ENCODE results near the gene MDC1. TPM values are rescaled to one million over a fixed set of nuclear protein-coding genes. Genes with fewer than 3 reads are reported as not detected.

MDC1 gene
- 14.7 to 21.2 TPM (median 17.8 TPM) in 5 replicates for total RNA-seq (2022; extraction: Qiagen RNA extraction; ENCODE audit: low read depth)

DNA sequence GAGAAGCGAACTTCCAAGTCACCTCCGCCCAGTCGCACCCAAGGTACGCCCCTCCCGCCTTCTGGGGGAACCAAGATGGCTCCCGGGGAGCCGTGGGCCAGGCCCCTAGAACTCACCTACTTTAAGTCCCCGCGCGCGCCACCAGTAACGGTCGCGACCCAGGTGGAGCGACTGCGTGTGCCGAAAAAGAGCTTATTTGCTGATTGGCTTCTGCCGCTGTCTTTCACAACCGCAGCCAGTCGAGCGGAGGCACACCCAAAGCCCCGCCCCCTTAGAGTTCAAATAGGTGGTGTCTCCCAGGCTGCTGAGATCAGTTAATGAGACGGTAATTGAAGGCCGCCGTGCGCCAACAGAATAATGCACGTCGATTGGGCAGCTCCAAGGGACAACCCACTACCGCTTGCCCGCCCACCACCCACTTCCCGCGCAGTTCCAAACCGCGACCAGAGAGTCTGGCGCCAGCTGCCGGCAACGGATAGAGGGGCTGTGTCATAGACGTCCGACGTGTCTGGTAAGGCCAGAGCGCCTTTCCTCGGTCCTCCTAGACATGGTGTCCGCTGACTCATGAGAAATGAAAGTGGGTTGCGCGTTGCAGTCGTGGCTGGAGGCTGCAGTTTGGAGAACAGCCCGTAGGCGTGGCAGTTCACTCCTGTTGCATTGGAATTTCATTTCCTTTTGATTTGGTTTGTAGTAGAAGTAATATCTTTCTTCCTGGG, at the start of gene MDC1:
MDC1 (minus strand) TSS at position 153 of the 716 bp plus-strand sequence. CDS start 2,106 bp downstream, outside the sequence.

DNA sequence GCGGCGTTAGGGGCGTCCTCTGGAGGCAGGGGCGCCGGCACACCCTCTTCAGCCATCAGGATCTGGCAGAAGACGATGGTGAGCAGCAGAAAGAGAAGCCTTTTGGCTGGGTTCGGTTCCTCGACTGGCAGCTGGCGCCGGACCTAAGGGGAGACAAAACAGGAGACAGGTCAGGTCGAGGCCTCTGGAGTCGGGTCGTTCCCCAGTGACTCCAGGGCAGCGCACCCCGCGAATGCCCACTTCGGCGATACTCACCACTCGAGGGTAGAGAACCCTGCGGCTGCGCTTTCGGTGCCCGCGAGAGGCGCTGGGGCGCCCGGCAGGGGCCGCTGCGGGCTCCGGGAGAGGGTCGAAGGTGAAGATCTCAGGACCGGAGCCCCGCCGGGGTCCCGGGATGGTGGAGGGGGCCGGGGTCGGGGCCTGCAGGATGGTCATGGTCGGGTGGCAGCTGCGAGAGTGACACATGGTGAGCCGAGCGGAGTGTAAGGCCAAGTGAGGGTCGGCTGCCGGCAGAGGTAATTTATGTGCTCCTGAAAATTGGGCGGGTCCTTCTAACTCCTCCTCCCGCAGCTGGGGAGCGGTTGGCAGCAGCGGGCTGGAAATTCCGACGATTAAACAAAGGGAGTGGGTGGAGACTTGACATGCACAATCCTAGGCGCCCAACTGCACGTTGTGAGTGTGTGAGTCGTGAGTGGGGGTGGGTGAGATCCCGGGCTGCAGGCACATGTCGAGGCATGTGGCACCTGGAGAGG, 27.1 kb upstream of the MDC1 start, which contains the start of gene IER3:
IER3 (minus strand) TSS at position 494 of the 752 bp plus-strand sequence; CDS start at position 465, 29 bp downstream.

GRCh38 chr6:30742316-30743098, 25.4 kb upstream of the MDC1 start, which contains the start of gene FLOT1:
Gene FLOT1 (minus strand): TSS chr6:30742687. CDS start chr6:30742189, 498 bp downstream.

GRCh38 chr6:30719791-30720737, 3.0 kb upstream of the MDC1 start, which contains the start of gene TUBB:
Gene TUBB (plus strand): TSS chr6:30720352. CDS start chr6:30720507, 155 bp downstream.

GRCh38 chr6:30690403-30691207, 26.5 kb downstream of the MDC1 start, which contains the start of gene NRM:
Gene NRM (minus strand): TSS chr6:30690984. CDS start chr6:30690974, 10 bp downstream.

GRCh38 chr6:30686009-30686907, 30.8 kb downstream of the MDC1 start, which contains the start of gene PPP1R18:
Gene PPP1R18 (minus strand): TSS chr6:30686645. CDS start chr6:30686018, 627 bp downstream.

DNA sequence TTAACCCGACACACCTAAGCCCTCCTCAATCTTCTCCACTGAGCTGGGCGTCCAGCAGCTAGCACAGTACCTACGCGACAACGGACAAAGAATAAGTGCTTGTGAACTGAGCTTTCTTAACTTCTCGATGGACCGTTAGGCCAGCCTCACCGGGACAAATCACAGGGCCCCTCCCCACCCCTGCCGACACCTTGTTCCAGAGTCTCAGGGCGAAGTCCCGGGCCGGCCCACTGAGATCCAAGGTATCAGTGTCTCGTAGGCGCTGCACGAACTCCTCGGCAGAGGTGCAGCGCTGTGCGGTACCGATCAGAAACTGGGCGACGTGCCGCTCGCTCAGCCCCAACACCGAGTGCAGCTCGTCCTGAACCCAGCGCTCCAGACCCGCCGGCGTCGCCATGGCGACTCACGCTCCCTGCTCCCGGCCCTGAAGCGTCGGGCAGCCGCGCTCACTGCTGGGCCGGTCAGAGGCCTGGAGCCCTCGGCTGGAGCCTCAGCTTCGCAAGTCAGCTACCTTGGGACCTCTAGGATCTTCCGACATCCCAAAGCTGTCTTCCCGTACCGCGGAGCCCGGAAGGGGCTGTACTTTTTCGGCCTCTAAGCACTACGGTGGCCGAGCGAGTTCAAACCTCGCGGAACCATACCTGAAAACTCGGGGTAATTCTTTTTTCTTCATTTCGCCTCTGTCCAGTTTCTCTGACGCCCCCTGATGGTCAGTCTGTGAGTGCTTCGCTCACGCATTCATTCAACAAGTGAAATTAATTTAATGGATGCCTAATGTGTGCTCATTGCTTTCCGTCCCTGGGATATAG, 44.4 kb downstream of the MDC1 start, which contains the start of gene DHX16:
DHX16 (minus strand) TSS at position 562 of the 809 bp plus-strand sequence; CDS start at position 397, 165 bp downstream.

Other genes with a start within 250 kb of the MDC1 start
- gene HLA-E, start 227.8 kb downstream of the MDC1 start, total RNA-seq (2022; extraction: Qiagen RNA extraction; ENCODE audit: low read depth): 51.9 to 68.3 TPM (median 60.7 TPM) in 5 replicates
- 30.0 to 38.2 TPM (median 31.9 TPM) in 5 replicates for gene GNL1, start 160.8 kb downstream of the MDC1 start, total RNA-seq (2022; extraction: Qiagen RNA extraction; ENCODE audit: low read depth)
- 13.3 to 18.1 TPM (median 15.4 TPM) in 5 replicates for gene PRR3, start 160.0 kb downstream of the MDC1 start, total RNA-seq (2022; extraction: Qiagen RNA extraction; ENCODE audit: low read depth)
- 49.4 to 64.4 TPM (median 55.7 TPM) in 5 replicates for gene ABCF1, start 145.8 kb downstream of the MDC1 start, total RNA-seq (2022; extraction: Qiagen RNA extraction; ENCODE audit: low read depth)
- 23.2 to 50.8 TPM (median 32.0 TPM) in 5 replicates for gene PPP1R10, start 100.0 kb downstream of the MDC1 start, total RNA-seq (2022; extraction: Qiagen RNA extraction; ENCODE audit: low read depth)
- gene MRPS18B, start 99.4 kb downstream of the MDC1 start, total RNA-seq (2022; extraction: Qiagen RNA extraction; ENCODE audit: low read depth): 69.2 to 93.2 TPM (median 71.7 TPM) in 5 replicates
- gene ATAT1, start 90.4 kb downstream of the MDC1 start, total RNA-seq (2022; extraction: Qiagen RNA extraction; ENCODE audit: low read depth): 5.2 to 6.5 TPM (median 5.7 TPM) in 5 replicates
- 9.4 to 15.4 TPM (median 13.7 TPM) in 5 replicates for gene C6orf136, start 70.1 kb downstream of the MDC1 start, total RNA-seq (2022; extraction: Qiagen RNA extraction; ENCODE audit: low read depth)
- 28.5 to 31.7 TPM (median 30.4 TPM) in 5 replicates for gene DHX16, start 44.3 kb downstream of the MDC1 start, total RNA-seq (2022; extraction: Qiagen RNA extraction; ENCODE audit: low read depth)
- 40.2 to 47.9 TPM (median 43.5 TPM) in 5 replicates for gene PPP1R18, start 30.6 kb downstream of the MDC1 start, total RNA-seq (2022; extraction: Qiagen RNA extraction; ENCODE audit: low read depth)
- gene NRM, start 26.3 kb downstream of the MDC1 start, total RNA-seq (2022; extraction: Qiagen RNA extraction; ENCODE audit: low read depth): 20.2 to 28.1 TPM (median 26.5 TPM) in 5 replicates
- 799 to 982 TPM (median 956 TPM) in 5 replicates for gene TUBB, start 3.1 kb upstream of the MDC1 start, total RNA-seq (2022; extraction: Qiagen RNA extraction; ENCODE audit: low read depth)
- gene FLOT1, start 25.4 kb upstream of the MDC1 start, total RNA-seq (2022; extraction: Qiagen RNA extraction; ENCODE audit: low read depth): 75.5 to 109 TPM (median 97.4 TPM) in 5 replicates
- gene IER3, start 27.3 kb upstream of the MDC1 start, total RNA-seq (2022; extraction: Qiagen RNA extraction; ENCODE audit: low read depth): 65.0 to 118 TPM (median 104 TPM) in 5 replicates
- 36.1 to 67.6 TPM (median 55.7 TPM) in 5 replicates for gene DDR1, start 167.2 kb upstream of the MDC1 start, total RNA-seq (2022; extraction: Qiagen RNA extraction; ENCODE audit: low read depth)
- gene GTF2H4, start 190.9 kb upstream of the MDC1 start, total RNA-seq (2022; extraction: Qiagen RNA extraction; ENCODE audit: low read depth): 15.2 to 23.2 TPM (median 17.3 TPM) in 5 replicates
- gene VARS2, start 197.0 kb upstream of the MDC1 start, total RNA-seq (2022; extraction: Qiagen RNA extraction; ENCODE audit: low read depth): 9.4 to 14.7 TPM (median 13.7 TPM) in 5 replicates
- not detected in 5 replicates for gene SFTA2, start 214.9 kb upstream of the MDC1 start, total RNA-seq (2022; extraction: Qiagen RNA extraction; ENCODE audit: low read depth)
- gene MUCL3, start 223.7 kb upstream of the MDC1 start, total RNA-seq (2022; extraction: Qiagen RNA extraction; ENCODE audit: low read depth): 0.08 to 0.17 TPM (median 0.10 TPM) in 5 replicates